ENCODE results near the gene EFCAB12.

Gene EFCAB12

DNA sequence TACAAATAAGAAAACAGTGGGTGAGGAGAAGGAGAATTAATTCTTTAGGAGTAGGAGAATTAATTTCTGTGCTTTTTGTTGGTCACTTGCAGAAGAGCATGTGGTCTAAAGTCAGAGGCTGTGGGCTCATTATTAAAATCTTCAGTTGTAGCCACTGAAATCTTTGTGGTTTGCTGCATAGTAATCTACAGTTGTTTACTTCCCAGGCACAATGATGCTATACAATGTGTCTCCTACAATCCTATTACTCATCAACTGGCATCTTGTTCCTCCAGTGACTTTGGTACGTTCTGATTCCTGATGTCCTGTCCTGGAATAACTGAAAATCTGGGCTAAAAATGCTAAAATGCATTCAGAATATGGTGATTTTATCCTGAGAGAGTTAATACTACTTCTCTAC is 32.6 kb upstream of the EFCAB12 start:
- H3K27me3 Mint-ChIP-seq = no peaks in the 10 kb centered on the region
- peaks cover 24% of the 10 kb centered on the region for H3K36me3 Mint-ChIP-seq
- H3K4me3 Mint-ChIP-seq = no peak overlapping the region
- H3K27ac Mint-ChIP-seq = no peak overlapping the region
- peaks cover 1% of the 10 kb centered on the region for H3K9me3 Mint-ChIP-seq
- ATAC-seq (ENCODE audit: low read depth) (no peak), DNase-seq (ENCODE audit: low spot score in 2 of 2) (no peak)
- peaks cover 8% of the 10 kb centered on the region for H3K4me1 Mint-ChIP-seq

DNA sequence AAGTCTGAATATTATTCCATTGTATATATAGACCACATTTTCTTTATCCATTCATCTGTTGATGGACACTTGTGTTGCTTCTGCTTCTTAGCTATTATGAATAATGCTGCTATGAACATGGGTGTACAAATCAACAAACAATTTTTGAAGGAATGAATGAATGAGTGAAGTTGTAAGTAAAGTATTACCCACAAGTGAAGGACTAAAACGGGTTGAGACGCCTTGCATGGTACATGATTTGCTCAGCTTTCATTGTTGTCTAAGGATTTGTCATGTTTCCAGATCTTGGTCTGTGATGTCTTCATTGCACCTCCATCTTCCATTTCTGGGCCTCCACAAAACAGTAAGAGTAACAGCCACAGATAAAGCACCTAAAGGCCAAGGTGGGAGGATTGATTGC is 32.1 kb upstream of the EFCAB12 start:
- H3K9me3 Mint-ChIP-seq = peaks cover 1% of the 10 kb centered on the region
- no peak for ATAC-seq (ENCODE audit: low read depth)
- H3K27me3 Mint-ChIP-seq = no peaks in the 10 kb centered on the region
- no peak overlapping the region for H3K27ac Mint-ChIP-seq
- peaks cover 24% of the 10 kb centered on the region for H3K36me3 Mint-ChIP-seq
- H3K4me1 Mint-ChIP-seq = peaks cover 8% of the 10 kb centered on the region
- H3K4me3 Mint-ChIP-seq = no peak overlapping the region
- DNase-seq (ENCODE audit: low spot score in 2 of 2) = no peak

DNA sequence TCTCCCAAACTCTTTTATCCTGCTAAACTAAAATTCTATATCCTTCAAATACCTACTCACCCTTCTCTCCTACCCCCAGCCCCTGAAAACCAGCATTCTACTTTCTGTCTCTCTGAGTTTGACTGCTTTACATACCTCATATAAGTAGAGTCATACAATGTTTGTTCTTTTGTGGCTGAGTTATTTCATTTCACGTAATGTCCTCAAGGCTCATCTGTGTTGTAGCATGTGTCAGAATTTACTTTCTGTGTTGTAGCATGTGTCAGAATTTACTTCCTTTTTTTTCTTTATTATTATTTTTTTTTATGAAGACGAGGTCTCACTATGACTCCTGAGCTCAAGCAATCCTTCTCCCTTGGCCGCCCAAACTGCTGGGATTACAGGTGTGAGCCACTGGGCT is 31.7 kb upstream of the EFCAB12 start:
- Mint-ChIP-seq H3K9me3 (peaks cover 1% of the 10 kb centered on the region), H3K4me3 (no peak overlapping the region), H3K27me3 (no peaks in the 10 kb centered on the region), H3K4me1 (peaks cover 8% of the 10 kb centered on the region), H3K27ac (no peak overlapping the region), H3K36me3 (peaks cover 24% of the 10 kb centered on the region)
- DNase-seq (ENCODE audit: low spot score in 2 of 2) (no peak), ATAC-seq (ENCODE audit: low read depth) (peak; percentile 35)

DNA sequence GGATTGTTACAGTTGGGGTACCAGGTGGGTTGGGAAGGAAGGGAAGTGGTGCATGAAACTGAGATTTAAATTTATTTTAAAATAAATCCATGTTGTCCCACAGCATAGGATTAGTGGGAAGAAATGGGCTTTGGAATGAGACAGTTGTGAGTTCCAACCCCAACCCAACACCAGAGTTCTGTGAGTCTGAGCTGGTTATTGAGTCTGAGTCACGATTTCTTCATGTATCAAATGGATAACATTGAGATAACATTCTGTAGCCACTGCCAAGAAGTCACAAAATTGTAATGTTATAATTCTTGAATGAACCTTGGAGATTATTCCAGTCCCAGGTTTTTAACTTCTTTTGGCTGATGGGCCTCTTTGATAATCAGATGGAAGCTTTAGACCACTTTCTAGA is 25.3 kb upstream of the EFCAB12 start:
- ATAC-seq (ENCODE audit: low read depth) = no peak
- DNase-seq (ENCODE audit: low spot score in 2 of 2) = no peak
- H3K27me3 Mint-ChIP-seq = no peaks in the 10 kb centered on the region
- H3K9me3 Mint-ChIP-seq = no peaks in the 10 kb centered on the region
- H3K36me3 Mint-ChIP-seq = peaks cover 22% of the 10 kb centered on the region
- H3K4me3 Mint-ChIP-seq = no peak overlapping the region
- no peak overlapping the region for H3K27ac Mint-ChIP-seq
- H3K4me1 Mint-ChIP-seq = no peaks in the 10 kb centered on the region

DNA sequence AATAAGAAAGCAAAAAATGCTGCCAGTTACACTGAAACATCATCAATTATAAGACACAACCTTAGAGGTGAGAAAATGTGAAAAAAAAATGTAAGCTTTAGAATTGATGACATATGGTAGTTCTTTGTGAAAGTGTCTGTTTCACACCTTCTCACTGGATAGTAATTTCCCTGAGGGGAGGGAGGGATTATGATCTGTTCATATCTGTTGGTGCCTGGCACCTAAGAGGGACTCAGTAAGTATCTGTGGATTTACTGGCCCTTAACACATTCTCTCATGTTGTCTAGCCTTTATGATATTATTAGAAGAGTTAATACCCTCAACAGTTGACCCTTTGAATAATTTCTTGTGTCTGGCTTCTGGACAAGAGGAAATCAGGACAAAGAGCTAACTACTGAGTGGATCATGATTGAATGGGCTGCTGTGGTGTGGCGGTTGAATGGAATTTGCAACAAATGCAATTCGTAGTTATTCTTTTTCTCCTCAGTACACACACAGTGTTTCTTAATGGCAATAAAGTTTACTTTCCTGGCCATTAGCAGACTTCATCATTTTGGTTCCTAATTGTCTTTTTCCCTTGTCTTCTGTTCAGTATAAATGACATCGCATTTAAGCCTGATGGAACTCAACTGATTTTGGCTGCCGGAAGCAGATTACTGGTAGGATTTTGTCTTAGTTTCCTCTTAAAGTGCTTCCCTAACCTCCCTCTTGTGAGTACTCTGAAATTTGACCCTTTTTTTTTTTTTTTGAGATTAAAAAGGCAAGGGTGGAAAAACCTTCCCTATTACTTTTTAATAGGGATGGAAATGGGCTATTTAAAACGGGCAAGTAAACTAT is 21.1 kb upstream of the EFCAB12 start:
- Mint-ChIP-seq H3K4me3 (no peak overlapping the region), H3K4me1 (no peaks in the 10 kb centered on the region), H3K36me3 (peaks cover 24% of the 10 kb centered on the region), H3K27me3 (no peaks in the 10 kb centered on the region), H3K27ac (peak overlapping the region; percentile 25), H3K9me3 (no peaks in the 10 kb centered on the region)
- no peak for DNase-seq (ENCODE audit: low spot score in 2 of 2)
- ATAC-seq (ENCODE audit: low read depth) = no peak

DNA sequence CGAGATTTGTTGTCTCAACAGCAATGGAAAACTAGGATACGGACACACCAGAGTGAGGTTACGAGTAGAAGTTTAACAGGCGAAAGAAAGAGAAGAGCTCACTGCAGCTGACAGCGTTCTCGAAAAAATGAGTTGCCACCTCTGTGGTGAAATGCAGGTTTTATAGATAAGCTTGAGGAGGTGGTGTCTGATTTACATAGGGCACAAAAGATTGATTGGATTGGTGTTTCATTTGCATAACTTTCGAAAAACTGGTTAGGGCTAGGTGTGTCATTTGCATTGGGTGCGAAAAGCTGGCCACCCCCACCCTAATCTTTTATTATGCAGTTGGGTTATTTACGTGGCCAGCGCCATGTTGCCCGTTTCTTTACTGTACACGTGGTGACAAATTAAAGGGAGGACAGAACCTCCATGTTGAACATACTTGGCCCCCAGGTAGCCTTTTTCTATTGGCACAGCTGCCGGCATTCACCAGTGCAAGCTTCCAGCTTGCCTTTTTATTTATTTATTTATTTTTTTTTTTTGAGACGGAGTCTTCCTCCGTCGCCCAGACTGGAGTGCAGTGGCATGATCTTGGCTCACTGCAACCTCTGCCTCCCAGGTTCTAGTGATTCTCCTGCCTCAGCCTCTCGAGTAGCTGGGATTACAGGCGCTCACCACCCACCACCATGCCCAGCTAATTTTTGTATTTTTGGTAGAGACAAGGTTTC is 19.9 kb upstream of the EFCAB12 start:
- no peak overlapping the region for H3K27ac Mint-ChIP-seq
- H3K36me3 Mint-ChIP-seq = peaks cover 20% of the 10 kb centered on the region
- DNase-seq (ENCODE audit: low spot score in 2 of 2) (no peak), ATAC-seq (ENCODE audit: low read depth) (no peak)
- no peaks in the 10 kb centered on the region for H3K9me3 Mint-ChIP-seq
- no peaks in the 10 kb centered on the region for H3K27me3 Mint-ChIP-seq
- H3K4me3 Mint-ChIP-seq = no peak overlapping the region
- H3K4me1 Mint-ChIP-seq = no peaks in the 10 kb centered on the region

DNA sequence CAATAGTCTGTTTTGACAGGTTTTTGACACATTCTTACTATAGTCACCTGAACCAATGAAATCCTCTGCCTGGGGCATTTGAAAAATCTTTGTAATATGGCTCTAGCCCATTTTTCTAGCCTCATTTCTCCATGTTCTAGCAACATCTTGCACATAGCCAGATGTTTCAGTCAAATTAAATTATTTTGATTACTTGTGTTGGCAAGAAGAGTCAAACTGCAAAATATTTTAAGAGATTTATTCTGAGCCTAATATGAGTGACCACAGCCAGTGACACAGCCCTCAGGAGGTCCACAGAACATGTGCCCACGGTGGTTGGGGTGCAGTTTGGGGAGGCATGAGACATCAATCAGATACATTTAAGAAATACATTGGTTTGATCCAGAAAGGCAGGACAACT is 18.5 kb upstream of the EFCAB12 start:
- no peak overlapping the region for H3K4me3 Mint-ChIP-seq

DNA sequence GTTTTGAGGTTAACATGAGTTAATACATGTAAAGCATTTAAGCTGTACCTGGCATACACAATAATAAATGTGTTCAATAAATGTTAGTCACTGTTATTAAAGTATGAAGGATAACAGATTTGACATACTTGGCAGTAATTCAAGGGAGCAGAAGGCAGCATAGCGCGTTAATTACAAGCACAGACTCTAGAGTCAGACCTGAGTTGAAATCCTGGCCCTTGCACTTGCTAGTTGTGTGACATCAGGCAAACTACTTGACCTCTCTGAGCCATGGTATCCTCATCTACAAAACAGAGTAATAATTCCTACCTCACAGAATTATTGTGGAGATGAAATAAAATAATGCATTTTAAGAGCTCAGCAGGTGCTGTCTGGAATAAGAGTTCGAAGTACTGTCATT is 17.0 kb upstream of the EFCAB12 start:
- H3K9me3 Mint-ChIP-seq = no peaks in the 10 kb centered on the region
- DNase-seq (ENCODE audit: low spot score in 2 of 2) = no peak
- H3K27me3 Mint-ChIP-seq = no peaks in the 10 kb centered on the region
- no peak for ATAC-seq (ENCODE audit: low read depth)
- H3K36me3 Mint-ChIP-seq = peaks cover 6% of the 10 kb centered on the region
- peaks cover 13% of the 10 kb centered on the region for H3K4me1 Mint-ChIP-seq
- H3K4me3 Mint-ChIP-seq = no peak overlapping the region
- H3K27ac Mint-ChIP-seq = no peak overlapping the region

More for the DNA sequence above, 18.5 kb upstream of the EFCAB12 start:
- Mint-ChIP-seq H3K27me3 (no peaks in the 10 kb centered on the region), H3K9me3 (no peaks in the 10 kb centered on the region), H3K36me3 (peaks cover 7% of the 10 kb centered on the region), H3K4me1 (peaks cover 6% of the 10 kb centered on the region), H3K27ac (no peak overlapping the region)
- ATAC-seq (ENCODE audit: low read depth) = no peak
- no peak for DNase-seq (ENCODE audit: low spot score in 2 of 2)

DNA sequence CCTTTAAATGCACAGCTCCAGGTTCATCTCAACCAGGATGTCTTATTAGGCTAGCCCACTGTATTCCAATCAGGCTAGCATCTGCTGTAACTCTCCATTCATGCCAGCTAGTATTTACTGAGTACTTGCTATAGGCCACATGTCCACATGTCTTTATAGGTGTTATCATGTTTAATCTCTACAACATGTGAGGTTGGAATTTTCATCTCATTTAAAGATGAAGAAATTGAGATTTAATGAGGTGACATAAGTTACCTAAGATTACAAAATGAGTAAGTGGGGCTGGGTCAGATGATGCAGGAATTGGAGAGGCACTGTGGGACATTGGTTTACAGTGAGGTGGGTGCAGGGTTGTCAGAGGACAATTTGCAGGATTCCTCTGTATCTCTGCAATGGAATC is 14.5 kb upstream of the EFCAB12 start:
- DNase-seq (ENCODE audit: low spot score in 2 of 2) (no peak), ATAC-seq (ENCODE audit: low read depth) (no peak)
- Mint-ChIP-seq H3K4me1 (peaks cover 17% of the 10 kb centered on the region), H3K9me3 (no peaks in the 10 kb centered on the region), H3K27me3 (no peaks in the 10 kb centered on the region), H3K36me3 (peaks cover 5% of the 10 kb centered on the region), H3K27ac (peak overlapping the region; percentile 33), H3K4me3 (no peak overlapping the region)

DNA sequence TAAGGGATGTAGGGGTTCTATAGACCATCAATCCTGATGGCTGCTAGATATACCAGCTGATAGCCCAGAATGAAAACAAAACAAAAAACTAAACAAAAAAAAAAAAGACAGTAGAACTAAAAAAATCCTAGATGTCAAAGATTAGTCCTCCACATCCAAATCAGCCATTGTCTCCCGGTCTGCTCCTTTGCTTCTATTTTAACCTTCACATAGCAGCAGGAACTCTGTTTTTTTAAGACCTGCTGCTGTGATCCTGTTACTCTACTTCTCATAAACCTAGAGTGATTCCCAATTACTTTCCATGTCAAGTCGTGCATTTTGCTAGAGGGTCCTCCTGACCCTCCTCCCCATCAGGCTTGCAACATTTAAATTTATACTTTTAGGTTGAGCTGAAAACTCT is 14.1 kb upstream of the EFCAB12 start:
- H3K27me3 Mint-ChIP-seq = no peaks in the 10 kb centered on the region
- H3K4me1 Mint-ChIP-seq = peaks cover 22% of the 10 kb centered on the region
- H3K9me3 Mint-ChIP-seq = no peaks in the 10 kb centered on the region
- no peak overlapping the region for H3K4me3 Mint-ChIP-seq
- no peak for ATAC-seq (ENCODE audit: low read depth)
- H3K27ac Mint-ChIP-seq = peak overlapping the region; percentile 33
- DNase-seq (ENCODE audit: low spot score in 2 of 2) = no peak
- peaks cover 8% of the 10 kb centered on the region for H3K36me3 Mint-ChIP-seq

DNA sequence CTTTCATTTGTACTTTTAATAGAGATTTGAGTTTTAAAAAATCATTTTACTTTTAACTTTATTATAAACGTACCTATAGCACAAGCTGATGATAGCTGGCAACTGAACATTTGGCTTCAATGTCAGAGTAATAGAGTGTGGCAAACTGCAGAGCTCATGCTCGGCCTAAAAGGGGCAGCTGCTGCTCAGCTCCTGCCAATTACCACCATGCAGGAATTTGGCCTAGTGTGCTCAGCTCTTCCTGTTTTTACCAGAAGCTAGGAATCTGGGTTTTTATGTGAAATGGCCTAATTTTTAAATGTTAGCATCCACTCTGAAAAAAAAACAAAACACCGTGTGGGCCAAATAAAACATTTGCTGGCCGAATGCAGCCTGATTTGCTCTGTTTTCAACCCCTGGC is 13.3 kb upstream of the EFCAB12 start:
- H3K27me3 Mint-ChIP-seq = no peaks in the 10 kb centered on the region
- DNase-seq (ENCODE audit: low spot score in 2 of 2) (no peak), ATAC-seq (ENCODE audit: low read depth) (no peak)
- peaks cover 11% of the 10 kb centered on the region for H3K36me3 Mint-ChIP-seq
- peak overlapping the region; percentile 90 for H3K27ac Mint-ChIP-seq
- H3K9me3 Mint-ChIP-seq = no peaks in the 10 kb centered on the region
- no peak overlapping the region for H3K4me3 Mint-ChIP-seq
- peaks cover 25% of the 10 kb centered on the region for H3K4me1 Mint-ChIP-seq

DNA sequence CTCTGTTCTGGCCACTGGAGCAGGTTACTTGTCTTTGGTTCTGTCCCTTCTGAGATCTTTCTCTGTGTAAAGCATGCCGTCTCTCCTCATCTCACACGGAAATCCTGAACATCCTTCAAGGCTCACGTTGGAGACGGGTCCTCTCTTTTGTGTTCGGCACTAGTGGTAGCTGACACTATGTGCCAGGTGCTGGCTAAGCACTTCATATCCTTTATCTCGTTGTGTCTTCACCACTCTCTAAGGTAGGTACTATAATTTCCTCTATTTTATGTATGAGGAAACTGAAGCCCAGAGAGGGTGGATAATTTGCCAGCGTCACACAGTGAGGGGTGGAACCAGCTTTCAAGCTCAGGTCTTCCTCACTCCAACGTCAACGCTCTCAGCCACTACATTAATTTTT is 12.8 kb upstream of the EFCAB12 start:
- peaks cover 17% of the 10 kb centered on the region for H3K36me3 Mint-ChIP-seq
- peaks cover 30% of the 10 kb centered on the region for H3K4me1 Mint-ChIP-seq
- H3K27ac Mint-ChIP-seq = peak overlapping the region; percentile 90
- no peaks in the 10 kb centered on the region for H3K27me3 Mint-ChIP-seq
- no peak for DNase-seq (ENCODE audit: low spot score in 2 of 2)
- H3K4me3 Mint-ChIP-seq = peak overlapping the region; percentile 89
- ATAC-seq (ENCODE audit: low read depth) = no peak
- H3K9me3 Mint-ChIP-seq = no peaks in the 10 kb centered on the region

DNA sequence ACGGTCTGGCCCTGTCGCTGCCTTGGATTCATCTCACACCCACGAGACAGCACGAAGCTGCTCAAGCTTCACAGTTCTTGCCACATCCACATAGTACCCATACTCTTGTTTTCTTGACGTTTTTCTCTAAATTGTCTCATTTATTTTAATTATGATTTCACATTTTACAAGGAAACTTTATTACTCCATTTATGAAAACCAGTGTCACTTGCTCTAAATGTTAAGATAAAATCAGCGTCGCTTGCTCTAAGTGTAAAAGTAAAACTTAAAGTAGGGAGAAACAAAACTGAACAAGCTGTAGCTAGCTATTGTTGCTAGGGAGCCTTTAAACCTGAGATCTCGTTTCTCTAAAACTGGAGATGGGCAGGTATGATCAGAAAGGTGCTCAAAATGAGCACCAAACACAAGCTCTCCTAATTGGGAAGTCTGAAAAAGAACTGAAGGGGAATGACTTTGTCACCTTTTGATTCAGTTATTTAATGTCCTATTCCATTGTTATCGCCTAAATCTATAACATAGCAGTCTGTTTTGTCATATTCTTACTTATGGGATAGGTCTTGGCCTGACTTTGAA is 12.3 kb upstream of the EFCAB12 start:
- Mint-ChIP-seq H3K27me3 (no peaks in the 10 kb centered on the region), H3K9me3 (no peaks in the 10 kb centered on the region), H3K27ac (peak overlapping the region; percentile 90), H3K4me3 (peak overlapping the region; percentile 89), H3K4me1 (peaks cover 34% of the 10 kb centered on the region), H3K36me3 (peaks cover 17% of the 10 kb centered on the region)
- ATAC-seq (ENCODE audit: low read depth) = peak; percentile 28
- no peak for DNase-seq (ENCODE audit: low spot score in 2 of 2)

DNA sequence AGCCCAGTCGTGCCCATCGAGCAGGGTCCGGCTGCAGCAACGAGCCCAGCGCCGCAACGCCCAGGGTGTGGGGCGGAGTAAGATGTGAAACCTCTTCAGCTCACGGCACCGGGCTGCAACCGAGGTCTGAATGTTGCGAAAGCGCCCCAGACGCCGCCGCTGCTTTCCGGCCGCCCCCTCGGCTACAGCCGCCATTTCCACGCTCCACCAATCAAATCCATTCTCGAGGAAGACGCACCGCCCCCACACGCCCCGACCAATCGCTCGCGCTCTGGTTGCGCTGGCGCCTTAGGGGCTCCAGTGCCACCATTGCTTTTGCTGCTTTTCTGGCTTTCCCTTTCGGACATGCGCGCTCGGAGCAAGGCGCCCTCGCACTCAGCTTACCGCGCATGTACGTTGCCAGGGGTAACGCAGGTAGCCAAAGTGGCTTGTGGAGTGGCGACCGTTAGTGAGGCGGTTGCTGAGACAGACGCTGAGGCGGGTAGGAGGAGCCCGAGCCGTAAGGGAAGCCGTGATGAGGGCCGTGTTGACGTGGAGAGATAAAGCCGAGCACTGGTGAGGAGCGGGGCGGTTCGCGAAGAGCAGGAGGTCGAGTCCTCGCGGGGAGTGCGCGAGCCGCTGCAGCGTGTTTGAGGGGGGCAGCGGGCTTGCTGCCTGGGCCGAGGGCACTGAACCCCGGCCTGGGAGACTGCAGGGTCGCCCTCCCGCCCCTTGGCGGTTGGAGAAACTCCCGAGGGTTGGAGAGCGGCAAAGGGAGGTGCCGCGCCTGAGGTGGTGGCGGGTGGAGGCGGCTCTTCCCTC is 11.6 kb upstream of the EFCAB12 start, which contains the start of the genes IFT122 and MBD4:
IFT122 (plus strand) TSS at position 408 of the 801 bp plus-strand sequence; CDS start at position 515, 107 bp downstream.
MBD4 (minus strand) TSS at position 132 of the 801 bp plus-strand sequence; CDS start at position 17, 115 bp downstream.
- H3K9me3 Mint-ChIP-seq = no peaks in the 10 kb centered on the region
- peak; percentile 82 for ATAC-seq (ENCODE audit: low read depth)
- no peaks in the 10 kb centered on the region for H3K27me3 Mint-ChIP-seq
- DNase-seq (ENCODE audit: low spot score in 2 of 2) = peak; percentile 93 to 98
- peaks cover 34% of the 10 kb centered on the region for H3K4me1 Mint-ChIP-seq
- H3K36me3 Mint-ChIP-seq = peaks cover 17% of the 10 kb centered on the region
- peak within 1 kb of the TSS; percentile 89 for H3K4me3 Mint-ChIP-seq
- H3K27ac Mint-ChIP-seq = peak within 1 kb of the TSS; percentile 90

Data from memory B cell (primary cell).